GM04503 (cell line): ENCODE data around the gene RGMB.

ENCODE experiments used
- DNase-seq: peaks from one replicate; pipeline ENCODE4 v3.0.0-alpha.2; 2012; ENCODE audit warnings: low read depth

The RGMB gene

GRCh38 chr5:98785244-98785643 lies 11.8 kb downstream of the RGMB start:
- no peak for DNase-seq

GRCh38 chr5:98786191-98786853 lies 12.9 kb downstream of the RGMB start:
- DNase-seq: no peak

- DNase-seq: no peak
These were observed 13.8 kb downstream of the RGMB start for GRCh38 chr5:98787131-98787719.

- no peak for DNase-seq
These were observed 15.6 kb downstream of the RGMB start for GRCh38 chr5:98789029-98789428.

GRCh38 chr5:98791001-98791519 lies 17.6 kb downstream of the RGMB start:
- DNase-seq: no peak

GRCh38 chr5:98791898-98792580 lies 18.6 kb downstream of the RGMB start:
- no peak for DNase-seq

GRCh38 chr5:98793223-98793622 lies 19.8 kb downstream of the RGMB start:
- DNase-seq: no peak

- DNase-seq: no peak
These were observed 20.5 kb downstream of the RGMB start for GRCh38 chr5:98794001-98794400.

- DNase-seq: no peak
These were observed 21.1 kb downstream of the RGMB start for GRCh38 chr5:98794414-98795080.

GRCh38 chr5:98795243-98795642 lies 21.8 kb downstream of the RGMB start:
- no peak for DNase-seq

- DNase-seq: no peak
These were observed 22.9 kb downstream of the RGMB start for GRCh38 chr5:98796197-98796972.

- DNase-seq: no peak
These were observed 24.9 kb downstream of the RGMB start for GRCh38 chr5:98798371-98798770.

GRCh38 chr5:98798847-98799246 lies 25.4 kb downstream of the RGMB start:
- DNase-seq: no peak

GRCh38 chr5:98804066-98804465 lies 30.6 kb downstream of the RGMB start:
- no peak for DNase-seq

GRCh38 chr5:98805070-98805469 lies 31.6 kb downstream of the RGMB start:
- DNase-seq: no peak

GRCh38 chr5:98807806-98808205 lies 34.3 kb downstream of the RGMB start:
- no peak for DNase-seq

- no peak for DNase-seq
These were observed 36.7 kb downstream of the RGMB start for GRCh38 chr5:98810206-98810605.

GRCh38 chr5:98813755-98814154 lies 40.3 kb downstream of the RGMB start:
- DNase-seq: no peak

- no peak for DNase-seq
These were observed 43.2 kb downstream of the RGMB start for GRCh38 chr5:98816582-98817222.

GRCh38 chr5:98825582-98826375 lies 52.3 kb downstream of the RGMB start:
- no peak for DNase-seq

GRCh38 chr5:98827161-98827560 lies 53.7 kb downstream of the RGMB start:
- DNase-seq: peak; percentile 8
